HCEC 1CT (cell line): ENCODE measurements around the gene DGCR2.
"Not testable (repeated sequence)": the region's sequence is repeated elsewhere in the genome, so short reads cannot be mapped to it uniquely, and the experiment has no call there.

Experiments
- DNase-seq: peaks from one replicate; pipeline ENCODE4 v3.0.0-alpha.2; 2017

The DGCR2 gene

DNA sequence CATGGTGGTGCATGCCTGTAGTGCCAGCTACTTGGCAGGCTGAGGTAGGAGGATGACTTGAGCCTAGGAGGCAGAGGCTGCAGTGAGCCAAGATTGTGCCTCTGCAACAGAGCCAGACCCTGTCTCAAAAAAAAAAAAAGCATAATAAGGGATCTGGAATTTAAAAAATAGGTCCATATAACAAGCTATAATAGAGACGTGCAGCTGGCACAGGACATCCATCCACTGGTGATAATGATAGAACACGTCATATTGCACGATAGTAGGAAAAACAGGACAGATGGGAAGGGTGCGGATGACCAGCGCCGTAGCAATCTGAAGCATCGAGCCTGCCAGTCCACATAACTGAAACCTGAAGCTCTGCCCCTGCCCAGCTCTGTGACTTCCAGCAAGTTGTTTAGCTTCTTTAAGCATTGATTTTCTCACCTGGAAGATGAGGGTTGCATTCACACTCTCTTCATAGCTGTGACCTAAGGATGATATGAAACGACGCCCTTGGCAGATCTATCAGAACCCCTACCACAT is 125.8 kb downstream of the DGCR2 start:
- no peak for DNase-seq

DNA sequence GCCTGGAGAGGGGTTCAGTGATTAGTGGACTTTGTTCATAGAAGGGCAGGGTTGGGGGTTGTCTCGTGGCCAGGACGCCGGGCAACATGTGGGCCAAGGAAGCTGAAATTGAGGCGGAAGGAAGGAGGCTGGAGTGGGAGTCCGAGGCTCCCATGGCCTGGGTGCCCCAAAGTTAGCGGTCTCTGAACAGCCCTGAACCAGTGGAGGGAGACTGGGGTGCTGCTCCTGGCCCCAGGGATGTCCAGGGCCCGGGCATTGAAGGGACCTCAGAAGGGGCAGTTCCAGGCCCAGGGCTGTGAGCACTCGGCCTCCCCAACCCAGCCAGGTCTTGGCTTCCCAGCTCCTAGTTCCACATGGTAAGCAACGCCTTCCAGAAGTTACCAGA is 126.9 kb downstream of the DGCR2 start:
- DNase-seq: no peak

- no peak for DNase-seq
These were observed 127.4 kb downstream of the DGCR2 start for GRCh38 chr22:18994701-18995326.

DNA sequence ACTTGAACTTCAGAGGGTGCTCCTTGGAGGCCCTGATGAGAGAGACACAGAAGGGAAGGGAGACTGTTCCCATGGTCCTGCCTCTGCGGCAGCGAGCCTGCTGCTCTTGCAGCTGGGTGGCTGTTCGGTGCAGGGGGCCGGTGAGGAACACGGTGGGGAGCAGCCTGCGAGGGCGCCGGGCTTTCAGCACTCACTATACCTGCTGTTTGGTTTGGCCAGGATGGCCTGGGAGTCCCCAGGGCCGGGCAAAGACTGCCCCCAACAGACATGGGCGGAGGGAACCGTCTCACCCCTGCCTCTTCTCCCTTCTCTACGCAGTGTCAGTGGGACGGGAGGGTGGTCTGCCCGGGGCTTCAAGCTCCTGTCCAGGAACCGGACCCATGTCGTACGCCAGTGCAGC is 128.2 kb downstream of the DGCR2 start:
- DNase-seq: no peak

- DNase-seq: no peak
These were observed 129.5 kb downstream of the DGCR2 start for GRCh38 chr22:18992543-18993198.

DNA sequence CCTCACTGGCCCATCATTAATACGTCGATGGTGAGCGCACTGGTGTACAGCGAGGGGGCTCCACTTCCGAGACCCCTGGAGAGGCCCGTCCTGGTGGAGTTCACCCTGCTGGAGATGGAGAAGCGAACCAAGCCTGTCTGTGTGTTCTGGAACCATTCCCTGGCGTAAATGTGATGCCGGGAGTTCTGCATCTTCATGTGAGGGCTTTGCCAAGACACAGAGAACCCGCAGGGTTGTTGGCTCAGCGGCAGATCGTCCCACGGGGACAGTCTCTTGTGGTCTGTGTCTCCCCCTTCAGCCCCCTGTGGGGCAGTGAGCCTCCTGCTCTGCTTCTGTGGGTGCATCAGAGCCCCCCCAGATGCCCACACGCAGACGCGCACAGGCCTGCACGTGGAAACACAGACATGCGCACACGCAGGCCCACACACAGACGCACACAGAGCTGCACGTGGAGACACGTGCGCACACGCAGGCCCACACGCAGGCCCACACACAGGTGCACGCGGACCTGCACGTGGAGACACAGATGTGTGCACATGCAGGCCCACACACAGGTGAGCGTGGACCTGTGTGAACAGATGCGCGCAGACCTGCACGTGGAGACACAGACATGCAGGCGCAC is 130.3 kb downstream of the DGCR2 start:
- no peak for DNase-seq

- DNase-seq: no peak
These were observed 131.1 kb downstream of the DGCR2 start for GRCh38 chr22:18991138-18991432.

- DNase-seq: no peak
These were observed 131.7 kb downstream of the DGCR2 start for GRCh38 chr22:18990355-18991137.

GRCh38 chr22:18988958-18989357 is 133.3 kb downstream of the DGCR2 start:
- no peak for DNase-seq

DNA sequence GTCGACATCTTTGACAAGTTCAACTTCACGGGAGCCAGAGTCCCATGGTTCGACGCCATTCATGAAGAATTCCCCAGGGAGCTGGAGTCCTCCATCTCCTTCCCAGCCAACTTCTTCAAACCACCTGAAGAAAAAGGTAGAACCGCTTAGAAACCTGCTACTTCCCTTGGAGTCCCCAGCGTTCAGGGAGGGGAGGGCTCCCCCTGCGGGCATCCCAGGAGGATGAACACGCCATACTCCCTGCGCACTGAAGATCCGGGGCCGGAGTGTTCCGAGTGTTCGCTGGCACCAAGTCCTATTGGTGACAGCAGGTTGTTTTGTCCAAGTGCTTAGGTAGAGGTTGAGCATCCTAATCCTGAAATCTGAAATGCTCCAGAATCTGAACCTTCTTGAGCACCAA is 134.4 kb downstream of the DGCR2 start:
- no peak for DNase-seq

DNA sequence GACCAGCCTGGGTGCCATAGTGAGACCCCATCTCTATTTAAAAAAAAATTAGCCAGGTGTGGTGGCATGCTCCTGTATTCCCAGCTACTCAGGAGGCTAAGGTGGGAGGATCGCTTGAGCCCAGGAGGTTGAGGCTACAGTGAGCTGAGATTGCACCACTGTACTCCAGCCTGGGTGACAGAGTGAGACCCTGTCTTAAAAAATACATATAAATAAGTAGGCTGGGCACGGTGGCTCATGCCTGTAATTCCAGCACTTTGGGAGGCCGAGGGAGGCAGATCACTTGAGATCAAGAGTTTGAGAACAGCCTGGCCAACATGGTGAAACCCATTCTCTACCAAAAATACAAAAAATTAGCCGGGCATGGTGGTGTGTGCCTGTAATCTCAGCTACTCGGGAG is 135.1 kb downstream of the DGCR2 start:
- not testable (repeated sequence) for DNase-seq
